NCI-H1417 treated with DMSO at 0.1 percent for 48 hours (cell line): ENCODE measurements around the gene FAAP20.

ENCODE experiments used
- DNase-seq: peaks from one replicate; lab custom pipeline; 2025; lab: John Stamatoyannopoulos, UW

The FAAP20 gene

DNA sequence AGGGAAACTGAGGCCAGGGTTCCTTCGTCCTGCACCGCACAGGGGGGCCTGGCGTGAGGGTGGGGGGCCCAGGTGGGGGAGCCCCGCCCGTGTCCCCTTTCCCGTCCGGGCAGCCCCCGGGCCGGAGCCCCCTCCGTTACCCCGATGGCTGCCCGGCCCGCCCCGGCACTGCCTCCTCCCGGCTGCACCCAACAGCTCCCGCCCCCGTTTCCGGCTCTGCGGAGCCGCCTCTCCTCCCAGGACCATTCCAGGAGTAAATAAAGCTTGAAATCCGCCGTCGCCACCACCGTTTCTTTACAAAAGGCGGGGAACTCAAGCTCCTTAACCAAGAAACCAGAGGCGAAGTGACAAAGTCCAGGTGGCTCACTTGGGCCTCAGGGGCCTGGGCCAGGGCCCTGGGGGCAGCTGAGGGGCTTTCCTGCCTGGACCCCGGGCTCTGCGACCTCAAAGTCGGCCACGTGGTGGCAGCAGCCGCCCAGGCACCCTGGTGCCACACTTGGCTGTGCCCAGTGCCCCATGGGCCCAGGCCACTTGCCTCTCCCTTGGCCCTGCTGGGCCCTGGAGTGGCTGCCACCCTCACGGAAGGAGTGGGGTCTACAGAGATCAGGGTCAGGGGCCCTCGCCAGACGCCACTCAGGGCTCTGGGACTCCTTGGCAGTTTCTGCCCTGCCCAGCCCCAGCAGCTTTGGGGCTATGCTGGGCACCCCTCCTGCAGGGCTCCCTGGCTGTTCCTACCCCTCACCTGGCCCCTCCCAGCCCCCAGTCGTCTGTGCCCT is 514 bp upstream of the FAAP20 start:
- DNase-seq: peak; percentile 30

DNA sequence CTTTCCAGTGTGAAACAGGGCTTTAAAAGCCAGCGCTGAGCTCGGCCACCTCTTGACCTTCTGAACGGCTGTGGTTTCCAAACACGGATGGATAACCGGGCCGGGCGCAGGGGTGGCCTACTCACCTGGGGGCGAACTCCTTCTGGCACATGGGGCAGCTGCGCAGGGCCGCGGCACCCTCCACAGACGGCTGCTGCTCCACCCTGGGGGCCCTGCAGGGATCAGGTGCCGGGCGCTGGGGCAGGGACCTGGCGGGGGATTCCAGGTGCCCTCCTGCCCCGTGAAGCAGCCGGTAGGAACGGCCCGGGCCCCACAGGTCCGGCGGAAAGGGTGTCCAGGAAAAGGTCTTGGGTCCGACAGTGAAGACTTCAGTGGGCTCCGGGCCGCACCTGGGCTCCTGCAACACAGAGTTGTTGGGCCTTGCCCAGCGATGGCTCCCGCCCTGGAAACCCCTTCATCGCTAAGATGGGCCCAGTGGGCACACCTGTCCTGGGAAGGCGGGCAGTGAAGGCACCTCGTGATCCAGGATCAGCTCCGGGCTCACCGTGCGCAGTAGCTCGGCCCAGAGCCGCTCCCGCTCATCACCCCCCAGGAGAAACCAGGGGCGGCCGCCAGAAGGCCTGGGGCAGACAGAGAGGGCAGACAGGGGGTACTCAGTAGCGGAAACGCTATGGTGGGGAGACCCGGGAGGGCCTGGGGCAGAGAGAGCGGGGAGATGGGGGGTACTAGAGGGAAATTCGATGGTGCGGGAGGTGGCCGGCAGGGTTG is 874 bp downstream of the FAAP20 start:
- no peak for DNase-seq

DNA sequence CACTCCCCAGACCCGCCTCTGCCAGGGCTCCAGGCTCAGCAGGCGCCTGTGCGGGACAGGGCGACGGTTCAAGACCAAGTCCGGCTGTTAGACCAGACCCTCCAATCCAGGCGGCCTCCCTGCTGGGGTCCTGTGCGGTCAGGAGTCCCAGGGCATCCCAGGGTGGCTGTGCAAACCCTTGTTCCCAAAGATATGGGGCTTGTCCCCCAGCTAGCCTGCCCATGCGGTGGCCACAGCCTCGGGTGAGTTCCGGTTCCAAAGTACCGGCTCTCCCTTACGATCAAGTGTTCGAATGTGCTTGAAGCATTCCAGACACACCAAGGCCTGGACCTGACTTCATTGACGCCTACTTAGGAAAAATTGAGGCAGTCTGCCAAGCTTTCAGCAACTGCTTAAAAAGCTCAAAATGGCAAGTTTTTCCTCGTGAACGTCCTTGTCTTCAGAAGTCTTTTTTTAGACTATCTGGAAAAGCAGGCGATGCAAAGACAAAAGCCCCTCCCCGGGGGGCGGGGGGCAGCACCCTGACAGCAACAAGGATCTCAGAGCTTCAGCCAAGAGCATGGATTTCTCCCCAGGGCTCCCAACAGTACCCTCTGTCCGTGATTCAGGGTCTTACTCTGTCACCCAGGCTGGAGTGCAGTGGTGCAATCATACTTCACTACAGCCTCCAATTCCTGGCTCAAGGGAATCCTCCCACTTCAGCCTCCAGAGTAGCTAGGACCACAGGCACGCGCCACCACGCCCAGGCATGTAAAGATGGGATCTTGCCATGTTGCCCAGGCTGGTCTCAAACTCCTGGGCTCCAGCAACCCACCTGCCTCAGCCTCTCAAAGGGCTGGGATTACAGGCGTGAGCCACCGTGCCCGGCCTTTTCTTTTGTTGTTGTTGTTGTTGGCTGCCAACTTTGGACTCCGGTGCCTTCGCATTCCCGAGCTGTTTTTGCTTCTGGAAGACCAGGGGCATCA is 2.3 kb downstream of the FAAP20 start:
- DNase-seq: no peak

DNA sequence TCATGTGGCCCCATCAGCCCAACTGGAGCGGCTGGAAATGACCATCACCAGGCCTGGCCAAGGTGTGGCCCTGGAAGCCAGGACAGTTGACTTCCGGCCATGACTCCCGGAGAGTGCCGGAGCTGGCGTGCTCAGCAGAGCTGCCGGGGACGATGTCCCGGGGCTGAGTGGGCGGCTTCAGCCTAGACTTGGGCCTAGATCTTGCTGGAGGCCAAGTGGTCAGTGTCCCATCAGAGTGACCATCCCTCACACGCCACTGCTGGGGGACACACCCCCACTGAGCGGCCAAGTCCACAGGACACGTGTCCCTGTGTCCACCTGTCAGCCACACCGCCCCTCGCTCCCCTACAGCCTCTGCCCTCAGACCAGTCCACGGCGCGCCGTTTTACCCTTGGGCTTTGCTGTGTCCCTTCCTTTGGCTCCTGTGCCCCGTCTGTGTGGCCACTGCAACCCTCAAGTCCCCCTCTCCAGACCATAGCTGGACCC is 4.0 kb downstream of the FAAP20 start:
- no peak for DNase-seq

DNA sequence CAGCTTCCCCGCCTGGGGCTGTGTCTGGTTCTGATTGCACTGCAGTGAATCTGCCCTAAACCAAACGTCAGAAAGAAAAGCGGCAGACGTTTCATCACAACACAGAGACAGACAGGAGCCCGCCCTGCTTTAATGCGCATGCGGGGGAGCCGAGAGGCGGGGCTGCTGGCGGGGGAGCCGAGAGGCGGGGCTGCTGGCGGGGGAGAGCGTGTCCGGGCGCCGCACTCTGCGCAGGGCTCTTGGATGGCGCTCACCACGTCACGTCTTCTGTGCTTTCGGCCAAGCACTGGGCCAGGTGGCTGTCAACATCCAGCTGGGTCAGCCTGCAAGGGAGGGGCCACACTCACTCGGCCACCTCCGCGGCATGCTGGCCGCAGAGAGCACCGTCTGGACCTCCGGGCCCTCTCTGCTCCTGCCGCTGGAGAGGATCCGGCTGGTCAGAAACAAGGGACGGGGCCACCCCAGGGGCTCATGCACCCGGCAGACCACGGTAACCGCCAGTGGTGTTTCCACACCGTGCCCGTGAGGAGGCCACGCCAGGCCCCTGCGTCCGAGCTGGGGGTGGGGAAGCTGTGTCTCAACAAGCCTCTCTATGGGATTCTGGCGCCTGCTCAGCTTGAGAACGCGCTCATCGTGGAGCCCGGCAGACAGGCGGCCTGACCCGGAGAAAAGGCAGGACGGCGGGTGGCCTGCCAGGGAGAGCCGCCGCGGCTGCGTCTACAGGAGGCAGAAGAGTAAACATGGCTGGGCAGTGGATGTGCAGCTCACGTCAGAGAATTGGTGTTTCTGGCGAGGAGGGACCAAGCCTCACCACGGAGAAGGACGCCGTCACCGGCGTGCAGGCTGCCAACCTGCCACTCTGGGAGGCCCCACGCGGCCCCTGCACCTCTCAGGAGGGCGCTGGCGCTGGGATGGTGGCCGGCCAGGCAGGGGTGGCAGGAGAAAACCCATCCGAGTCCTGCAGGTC is 4.8 kb downstream of the FAAP20 start:
- peak; percentile 60 for DNase-seq

DNA sequence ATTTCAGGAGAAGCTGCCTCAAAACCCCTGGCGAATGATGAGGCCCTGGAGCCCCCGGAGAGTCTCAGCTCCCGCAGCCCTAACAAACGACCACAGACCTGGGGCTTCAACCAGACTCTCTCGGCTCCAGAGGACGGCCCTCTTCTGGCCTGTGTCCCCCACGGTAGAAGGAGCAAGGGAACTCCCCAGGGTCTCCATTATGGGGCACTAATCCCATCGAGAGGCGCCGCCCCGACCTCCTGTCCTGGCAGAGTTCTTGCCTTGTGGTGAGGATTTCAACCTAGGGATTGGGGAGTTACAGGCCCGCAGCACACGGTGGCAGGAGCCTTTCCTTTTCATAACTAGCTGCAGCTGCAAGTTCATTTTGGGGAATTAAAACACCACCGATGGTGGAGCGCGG is 6.2 kb downstream of the FAAP20 start:
- no peak for DNase-seq

DNA sequence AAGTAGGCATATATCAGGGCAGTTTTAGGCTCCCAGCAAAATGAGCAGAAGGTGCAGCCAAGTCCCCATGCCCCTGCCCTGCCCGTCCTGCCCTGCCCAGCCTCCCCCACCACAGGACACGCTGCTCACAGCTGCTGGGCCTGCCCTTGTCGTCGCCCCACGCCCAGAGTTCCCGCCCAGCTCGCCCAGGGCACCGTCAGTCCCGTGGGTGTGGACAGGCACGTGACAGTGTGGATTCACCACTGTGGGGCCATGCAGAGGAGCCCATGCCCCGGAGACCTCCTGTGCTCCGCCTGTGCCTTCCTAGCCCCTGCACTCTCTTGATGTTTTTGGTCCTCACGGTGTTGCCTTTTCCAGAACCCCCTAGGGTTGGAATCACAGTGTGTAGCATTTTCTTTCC is 7.0 kb downstream of the FAAP20 start:
- no peak for DNase-seq

DNA sequence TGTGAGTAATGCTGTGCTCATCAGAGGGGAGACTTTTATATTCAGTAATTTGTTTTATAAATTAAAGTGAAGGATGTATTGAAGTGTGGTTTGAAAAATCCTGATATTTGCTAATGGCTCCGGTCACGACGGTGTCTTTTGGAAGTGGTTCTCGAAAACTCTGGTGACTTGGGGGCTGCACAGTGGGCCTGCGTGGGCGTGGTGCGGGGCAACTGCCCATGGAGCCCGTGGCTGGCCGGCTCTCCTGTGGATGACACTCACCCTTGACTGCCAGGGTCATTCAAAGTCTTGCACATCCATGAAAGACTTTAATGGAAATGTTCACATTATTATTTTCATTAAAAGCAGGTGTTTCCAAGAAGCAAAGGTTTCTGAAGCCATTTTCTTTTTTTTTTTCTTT is 7.7 kb downstream of the FAAP20 start:
- no peak for DNase-seq

DNA sequence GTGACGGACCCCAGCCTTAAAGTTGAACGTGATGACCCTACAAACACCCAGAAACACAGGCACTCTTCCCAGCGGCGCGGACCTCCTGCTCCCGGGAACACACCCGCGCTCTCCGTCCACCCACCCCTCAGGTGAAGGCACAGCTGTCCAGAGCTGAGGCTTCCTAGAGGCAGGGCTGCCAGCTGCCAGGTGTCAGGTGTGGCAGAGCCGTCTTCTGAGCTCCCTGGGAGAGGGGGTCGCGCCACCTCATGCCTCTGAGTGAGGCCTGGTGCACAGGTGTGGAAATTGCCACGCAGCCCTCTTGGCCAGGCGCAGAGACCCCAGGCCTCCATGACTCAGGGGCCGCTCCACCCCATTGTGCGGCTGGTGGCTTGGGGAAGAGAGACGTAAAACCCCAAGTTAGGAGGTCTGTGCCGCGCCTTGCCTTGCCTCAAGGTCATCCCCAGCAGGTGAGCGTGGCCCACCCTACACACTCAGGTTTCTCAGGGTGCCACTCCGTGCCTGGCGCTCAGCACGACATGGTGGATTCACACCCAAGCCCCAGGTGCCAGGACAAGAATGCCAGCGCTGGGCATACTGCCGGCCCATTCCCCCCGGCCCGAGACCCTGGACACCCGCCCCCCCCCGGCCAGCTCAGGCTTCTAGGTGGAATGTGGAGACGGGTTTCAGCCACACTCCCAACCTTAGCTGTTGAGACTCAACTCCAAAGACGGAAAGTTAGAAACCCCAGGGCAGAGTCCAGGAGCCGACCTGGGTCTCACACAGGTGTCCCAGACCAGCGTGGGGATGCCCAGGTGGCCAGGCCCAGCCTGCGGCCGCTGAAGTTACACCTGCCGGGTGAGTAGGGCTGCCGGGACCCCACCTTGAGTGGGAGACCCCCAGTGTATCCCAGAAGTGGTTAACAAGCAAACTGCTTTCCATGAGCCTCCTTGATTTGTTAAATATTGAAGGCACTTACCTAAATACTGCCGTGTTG is 8.4 kb downstream of the FAAP20 start:
- no peak for DNase-seq

DNA sequence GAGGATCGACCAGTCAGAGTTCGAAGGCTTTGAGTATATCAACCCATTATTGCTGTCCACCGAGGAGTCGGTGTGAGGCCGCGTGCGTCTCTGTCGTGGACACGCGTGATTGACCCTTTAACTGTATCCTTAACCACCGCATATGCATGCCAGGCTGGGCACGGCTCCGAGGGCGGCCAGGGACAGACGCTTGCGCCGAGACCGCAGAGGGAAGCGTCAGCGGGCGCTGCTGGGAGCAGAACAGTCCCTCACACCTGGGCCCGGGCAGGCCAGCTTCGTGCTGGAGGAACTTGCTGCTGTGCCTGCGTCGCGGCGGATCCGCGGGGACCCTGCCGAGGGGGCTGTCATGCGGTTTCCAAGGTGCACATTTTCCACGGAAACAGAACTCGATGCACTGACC is 9.6 kb downstream of the FAAP20 start:
- DNase-seq: no peak

DNA sequence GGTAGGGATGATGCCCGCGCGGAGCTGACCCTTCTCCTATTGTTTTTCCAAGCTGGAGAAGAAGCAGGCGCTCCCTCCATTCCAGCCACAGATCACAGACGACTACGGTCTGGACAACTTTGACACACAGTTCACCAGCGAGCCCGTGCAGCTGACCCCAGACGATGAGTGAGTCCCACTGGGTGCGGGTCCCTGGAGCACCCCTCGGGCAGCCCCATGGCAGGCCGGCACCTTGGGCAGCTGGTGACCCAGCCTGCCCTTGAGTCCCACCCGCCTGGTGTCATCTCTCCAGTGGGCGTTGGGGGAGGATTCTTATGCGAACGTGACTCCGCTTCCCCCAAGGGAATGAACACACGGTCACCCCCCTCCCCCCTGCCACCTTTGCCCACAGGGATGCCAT is 10.0 kb downstream of the FAAP20 start:
- DNase-seq: no peak

DNA sequence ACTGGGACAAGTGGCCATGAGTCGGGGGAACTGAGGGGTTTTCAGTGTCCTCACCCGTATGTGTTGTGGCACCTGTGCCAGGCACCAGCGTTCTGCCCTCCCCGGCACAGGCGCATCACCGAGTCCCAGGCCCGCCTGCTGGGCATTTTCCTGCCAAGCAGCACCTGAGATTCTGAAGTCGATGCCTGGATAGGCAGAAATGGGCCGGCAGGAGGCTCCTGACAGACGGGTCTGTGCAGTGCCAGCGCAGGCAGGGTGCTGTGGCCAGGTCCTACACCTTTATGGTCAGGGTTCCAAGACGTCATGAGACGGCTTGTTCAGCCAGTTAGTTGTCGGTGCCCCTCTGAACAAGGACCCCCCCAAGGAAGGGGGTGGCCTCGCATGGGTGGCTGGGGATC is 10.6 kb downstream of the FAAP20 start:
- no peak for DNase-seq

DNA sequence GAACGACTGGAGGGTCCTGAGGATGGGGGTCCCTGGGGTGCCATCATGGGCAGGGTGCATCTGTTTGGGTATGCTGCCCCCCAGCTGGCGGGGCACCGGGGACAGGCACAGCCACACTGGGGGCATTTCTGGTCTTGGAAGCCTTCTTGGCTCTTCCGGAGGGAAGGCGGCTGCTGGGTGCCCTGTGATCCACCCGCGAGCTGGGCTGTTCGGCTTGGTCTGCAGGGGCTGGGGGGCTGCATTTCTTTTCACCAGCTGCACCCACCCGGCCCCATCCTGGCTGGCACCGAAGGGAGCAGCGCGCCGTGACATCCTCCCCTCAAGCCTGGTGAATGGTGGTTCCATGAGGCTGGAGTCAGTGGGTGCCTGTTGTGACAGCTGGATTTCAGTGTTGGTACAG is 12.2 kb downstream of the FAAP20 start:
- DNase-seq: no peak

DNA sequence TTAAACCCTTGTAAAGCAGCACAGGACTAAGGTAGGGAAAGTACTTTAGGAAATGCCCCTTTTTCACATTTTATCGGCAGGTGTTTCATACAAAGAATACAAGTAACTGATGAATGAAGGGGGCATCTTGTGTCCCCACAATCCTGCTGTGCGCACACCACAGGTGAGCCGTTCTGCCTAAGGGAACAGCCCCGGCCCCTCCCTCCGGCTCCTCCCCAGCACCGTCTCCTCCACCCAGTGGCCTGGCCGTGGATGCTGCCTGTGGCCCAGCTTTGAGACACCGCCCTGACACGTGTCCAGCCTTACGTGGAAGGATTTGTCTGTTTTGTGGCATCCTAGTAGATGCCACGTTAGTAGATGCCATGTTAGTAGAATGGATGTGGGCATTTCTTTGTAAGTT is 12.8 kb downstream of the FAAP20 start:
- no peak for DNase-seq

DNA sequence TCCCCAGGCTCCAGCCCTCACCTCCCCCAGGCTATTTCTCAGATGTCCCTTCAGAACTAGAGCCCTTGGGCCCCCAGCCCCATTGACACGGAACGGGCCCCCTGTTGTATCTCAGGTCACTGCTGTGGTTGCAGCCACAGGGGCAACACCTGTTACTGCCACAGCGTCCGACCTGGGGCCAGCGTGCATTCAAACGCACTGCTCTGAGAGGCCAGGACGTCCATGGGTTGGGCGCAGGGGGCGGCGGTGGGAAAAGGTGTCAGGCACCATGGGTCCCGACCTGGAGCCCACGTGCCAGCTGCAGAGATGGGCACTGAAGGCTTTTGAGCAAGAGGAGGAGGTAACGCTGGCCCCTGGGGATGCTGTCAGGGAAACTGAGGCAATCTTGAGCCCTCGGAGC is 13.3 kb downstream of the FAAP20 start:
- no peak for DNase-seq

DNA sequence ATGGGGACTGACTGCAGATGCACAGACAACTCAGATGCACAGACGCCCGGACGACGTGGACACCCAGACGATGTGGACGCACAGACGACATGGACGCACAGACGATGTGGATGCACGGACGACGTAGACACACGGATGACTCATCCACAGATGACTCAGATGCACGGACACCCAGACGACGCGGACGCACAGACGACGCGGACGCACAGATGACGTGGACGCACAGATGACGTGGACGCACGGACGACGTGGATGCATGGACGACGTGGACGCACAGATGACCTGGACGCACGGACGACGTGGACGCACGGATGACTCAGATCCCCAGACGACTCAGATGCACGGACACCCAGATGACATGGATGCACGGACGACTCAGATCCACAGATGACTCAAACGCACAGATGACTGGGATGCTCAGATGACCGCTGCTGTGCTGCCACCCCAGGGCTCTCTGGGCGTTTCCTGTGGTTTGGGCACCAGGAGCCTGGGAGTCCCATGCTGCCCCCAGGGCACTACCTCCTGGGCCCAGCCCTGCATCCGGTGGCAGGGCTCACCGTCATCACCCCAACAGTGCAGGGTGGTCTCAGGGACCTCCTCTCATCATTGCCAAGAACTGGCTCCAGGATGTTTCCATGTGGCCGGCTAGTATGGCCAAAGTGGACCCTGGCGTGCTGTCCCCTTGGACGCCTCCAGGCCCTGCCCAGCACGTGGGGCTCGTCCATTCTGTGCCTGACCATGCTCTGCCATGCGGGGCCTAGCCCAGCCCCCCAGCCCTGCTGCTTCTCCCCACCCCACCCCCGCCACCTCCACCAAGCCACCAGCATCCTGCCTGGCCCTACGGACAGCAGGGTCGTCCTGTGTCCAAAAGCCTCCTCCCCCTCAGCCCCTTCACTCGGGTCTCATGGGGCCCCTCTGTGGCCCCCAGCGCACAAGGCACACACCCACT is 14.0 kb downstream of the FAAP20 start:
- no peak for DNase-seq

DNA sequence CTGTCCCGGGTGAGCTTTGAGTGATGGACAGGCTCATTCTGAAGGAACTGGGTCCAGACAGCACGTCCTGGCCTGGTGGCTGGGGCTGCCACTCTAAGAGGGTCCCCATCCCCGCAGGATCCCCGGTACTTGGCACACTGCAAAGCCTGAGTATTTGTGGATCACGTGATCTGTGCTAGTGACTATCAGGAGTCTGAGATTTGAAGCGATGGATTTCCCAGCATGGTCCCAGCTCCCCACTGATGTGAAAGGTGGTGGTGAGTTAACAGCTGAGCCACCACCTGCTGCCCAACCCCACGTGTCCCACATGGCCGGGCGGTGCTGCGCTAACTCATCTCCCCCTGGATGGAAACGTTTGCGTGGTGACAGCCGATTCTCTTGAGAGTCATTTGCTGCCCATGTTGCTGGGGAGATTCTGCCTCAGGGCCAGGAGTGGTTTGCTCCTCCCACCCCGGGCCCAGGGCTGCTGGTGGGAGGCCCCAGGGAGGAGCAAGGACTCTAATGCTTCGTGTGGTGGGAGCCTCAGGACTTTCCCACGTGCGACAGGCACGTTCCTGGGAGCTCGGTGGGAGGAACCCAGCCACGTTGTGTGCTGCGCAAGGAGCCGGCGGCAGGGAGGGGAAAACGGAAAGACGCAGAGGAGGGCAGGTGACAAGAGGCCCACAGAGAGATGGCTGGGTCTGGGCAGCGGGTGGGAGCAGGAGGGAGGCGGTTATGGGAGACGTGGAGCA is 15.1 kb downstream of the FAAP20 start:
- peak; percentile 3 for DNase-seq

DNA sequence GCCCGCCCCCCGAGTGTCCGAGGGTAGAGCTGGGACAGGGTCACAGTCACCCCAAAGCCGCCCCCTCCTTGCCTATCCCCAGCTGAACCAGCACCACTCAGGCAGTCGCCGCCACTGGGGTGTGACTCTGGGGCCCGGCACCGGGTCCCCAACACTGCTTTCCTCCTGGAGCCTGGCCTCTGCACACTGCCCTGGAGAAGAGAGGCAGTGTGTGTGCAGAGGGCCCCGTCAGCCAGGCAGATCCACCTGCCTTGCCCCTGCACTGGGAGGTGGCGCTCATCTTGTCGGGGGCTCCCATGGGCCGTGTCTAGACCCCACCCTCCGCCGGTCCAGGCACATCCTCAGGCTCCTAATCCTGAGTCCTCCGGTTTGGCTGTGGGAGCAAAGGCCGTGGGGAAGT is 15.7 kb downstream of the FAAP20 start:
- no peak for DNase-seq
